ENCODE results near the gene MSTO1. TPM values are rescaled to one million over a fixed set of nuclear protein-coding genes. Genes with fewer than 3 reads are reported as not detected.
"Not testable (repeated sequence)": the region's sequence is repeated elsewhere in the genome, so short reads cannot be mapped to it uniquely, and the experiment has no call there.

The MSTO1 gene
- total and polyA plus RNA-seq, 2 experiments from 2014 or later: 16.0 to 40.6 TPM

DNA sequence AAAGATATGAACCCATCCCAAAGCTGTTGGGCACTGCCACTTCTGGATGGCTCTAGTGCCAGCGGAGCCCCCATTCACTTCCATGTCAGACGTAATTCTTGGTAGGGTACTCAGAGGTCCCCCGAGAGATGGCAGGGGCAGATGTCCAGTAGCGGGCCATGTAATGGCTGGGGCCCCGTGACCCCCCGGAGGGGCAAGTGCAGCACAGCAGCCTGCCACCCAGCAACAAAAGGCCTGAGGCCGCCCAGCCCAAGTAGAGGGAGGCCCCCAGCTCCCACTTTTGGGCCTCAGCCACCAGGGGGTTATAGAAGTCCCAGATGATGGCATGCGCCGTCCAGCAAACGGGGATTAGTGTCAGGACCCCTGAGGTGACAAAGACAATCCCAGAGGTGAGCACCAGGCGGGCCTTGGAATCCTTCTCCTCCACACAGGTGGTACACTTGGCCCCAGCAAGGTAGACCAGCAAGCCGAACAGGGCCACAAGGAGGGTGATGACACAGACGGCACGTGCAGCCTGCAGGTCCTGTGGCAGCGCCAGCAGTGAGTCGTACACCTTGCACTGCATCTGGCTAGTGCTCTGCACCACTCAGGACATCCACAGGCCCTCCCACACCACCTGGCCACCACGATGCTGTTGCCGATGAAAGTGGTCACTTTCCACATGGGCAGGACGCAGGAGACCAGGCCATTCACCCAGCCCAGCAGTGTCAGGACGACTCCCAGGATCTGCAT lies 19.3 kb upstream of the MSTO1 start:
- H2AFZ ChIP-seq; H3K4me2 ChIP-seq (ENCODE audit: unreplicated experiment); H3K27me3 ChIP-seq (replicated peaks; ENCODE audit: insufficient read depth); H4K20me1 ChIP-seq (ENCODE audit: insufficient read depth); H3K27ac ChIP-seq; H3K4me3 ChIP-seq; H3K9me2 ChIP-seq (ENCODE audit: insufficient read depth); H3F3A ChIP-seq (ENCODE audit: insufficient read depth); H3K9ac ChIP-seq; in situ Hi-C loops (cut with MboI); DNase-seq; H3K79me2 ChIP-seq (ENCODE audit: insufficient read depth); H3K36me3 ChIP-seq (ENCODE audit: low read depth); H3K4me1 ChIP-seq (ENCODE audit: insufficient read depth); H3K9me3 ChIP-seq (ENCODE audit: low read depth): not testable (repeated sequence)
- WGBS, 2 experiments (ENCODE audit: low coverage in 1 of 2, low lambda C conversion rate in 2 of 2, missing lambda C conversion rate in 2 of 2): 91% methylated on average over 20 of the region's 20 CpGs

DNA sequence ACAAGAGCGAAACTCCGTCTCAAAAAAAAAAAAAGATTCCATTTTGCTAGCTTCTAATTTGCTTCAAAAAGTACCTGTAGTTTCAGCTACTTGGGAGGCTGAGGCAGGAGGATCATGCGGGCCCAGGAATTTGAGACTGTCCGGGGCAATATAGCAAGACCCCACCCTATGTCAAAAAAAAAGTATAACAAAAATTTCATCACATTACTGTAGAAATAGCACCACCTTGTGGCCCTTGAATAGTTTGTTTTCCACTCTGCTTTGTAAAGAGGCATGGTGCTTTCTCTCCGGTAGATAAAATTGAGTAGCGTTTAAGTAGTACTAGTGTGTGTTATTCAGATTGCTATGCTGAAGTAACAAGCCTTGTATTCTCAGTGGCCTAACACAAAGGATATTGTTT lies 18.2 kb upstream of the MSTO1 start:
- no peaks in the 10 kb centered on the region for H3K9me2 ChIP-seq (ENCODE audit: insufficient read depth)
- no peak overlapping the region for H3K27ac ChIP-seq
- H3K9me3 ChIP-seq (ENCODE audit: low read depth): no peaks in the 10 kb centered on the region
- no peak overlapping the region for H3K4me3 ChIP-seq
- WGBS, 2 experiments (ENCODE audit: low coverage in 1 of 2, low lambda C conversion rate in 2 of 2, missing lambda C conversion rate in 2 of 2): 27 to 37% methylated on average over 5 to 6 of the region's 6 CpGs
- peak; percentile 79 for DNase-seq
- no peak for TF ChIP-seq EZH2phosphoT487 (IDR thresholded peaks at IDR 0.05; ENCODE audit: insufficient read depth, low read depth)
- no peaks in the 10 kb centered on the region for H3K79me2 ChIP-seq (ENCODE audit: insufficient read depth)
- no peak overlapping the region for H3K4me2 ChIP-seq (ENCODE audit: unreplicated experiment)
- no peaks in the 10 kb centered on the region for H3K4me1 ChIP-seq (ENCODE audit: insufficient read depth)
- H4K20me1 ChIP-seq (ENCODE audit: insufficient read depth): no peaks in the 10 kb centered on the region
- no peak overlapping the region for H3K9ac ChIP-seq
- in situ Hi-C loops (cut with MboI): no loop called here
- H3K36me3 ChIP-seq (ENCODE audit: low read depth): no peaks in the 10 kb centered on the region
- no peaks in the 10 kb centered on the region for H3K27me3 ChIP-seq (replicated peaks; ENCODE audit: insufficient read depth)
- H3F3A ChIP-seq (ENCODE audit: insufficient read depth): no peaks in the 10 kb centered on the region
- H2AFZ ChIP-seq: peak overlapping the region; percentile 32; the same call in 1 of the 2 replicates

DNA sequence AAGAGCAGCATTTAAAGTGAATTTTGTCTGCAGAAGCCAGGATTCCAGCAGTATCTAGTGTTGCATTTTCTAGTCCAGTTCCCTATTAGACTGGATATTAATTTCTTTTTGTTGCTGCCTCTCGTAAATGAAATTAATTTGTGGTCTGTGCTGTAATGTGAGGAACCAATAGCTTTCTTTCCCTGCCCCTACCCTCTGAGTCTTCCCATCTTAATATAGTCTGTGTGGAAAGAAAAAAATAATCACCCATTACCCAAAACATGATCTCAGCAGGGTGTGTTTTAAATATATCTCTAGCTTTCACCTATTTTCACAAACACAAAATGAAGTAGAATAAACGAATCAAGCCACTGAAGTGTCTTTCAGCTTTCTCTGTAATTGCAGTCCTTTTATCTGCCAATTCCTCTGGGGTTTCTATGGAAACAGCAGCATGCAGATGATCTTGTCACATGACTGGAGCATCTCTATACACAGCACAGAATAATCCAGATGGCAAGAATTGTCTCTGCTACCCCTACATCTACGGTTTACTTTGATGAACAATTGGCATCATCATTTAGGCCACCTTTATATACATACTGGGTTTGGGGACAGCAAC lies 14.0 kb upstream of the MSTO1 start:
- H3K36me3 ChIP-seq (ENCODE audit: low read depth); DNase-seq; in situ Hi-C loops (cut with MboI); H3K4me2 ChIP-seq (ENCODE audit: unreplicated experiment); H3K9ac ChIP-seq; H3K4me3 ChIP-seq; H2AFZ ChIP-seq; H3K9me2 ChIP-seq (ENCODE audit: insufficient read depth); H3K79me2 ChIP-seq (ENCODE audit: insufficient read depth); H3K27ac ChIP-seq; H4K20me1 ChIP-seq (ENCODE audit: insufficient read depth); H3K27me3 ChIP-seq (replicated peaks; ENCODE audit: insufficient read depth); H3K9me3 ChIP-seq (ENCODE audit: low read depth); H3K4me1 ChIP-seq (ENCODE audit: insufficient read depth): not testable (repeated sequence)
- peaks cover 11% of the 10 kb centered on the region; the same call in 1 of the 2 replicates for H3F3A ChIP-seq (ENCODE audit: insufficient read depth)
- 56 to 62% methylated on average over 3 of the region's 3 CpGs for WGBS, 2 experiments (ENCODE audit: low coverage in 1 of 2, low lambda C conversion rate in 2 of 2, missing lambda C conversion rate in 2 of 2)

DNA sequence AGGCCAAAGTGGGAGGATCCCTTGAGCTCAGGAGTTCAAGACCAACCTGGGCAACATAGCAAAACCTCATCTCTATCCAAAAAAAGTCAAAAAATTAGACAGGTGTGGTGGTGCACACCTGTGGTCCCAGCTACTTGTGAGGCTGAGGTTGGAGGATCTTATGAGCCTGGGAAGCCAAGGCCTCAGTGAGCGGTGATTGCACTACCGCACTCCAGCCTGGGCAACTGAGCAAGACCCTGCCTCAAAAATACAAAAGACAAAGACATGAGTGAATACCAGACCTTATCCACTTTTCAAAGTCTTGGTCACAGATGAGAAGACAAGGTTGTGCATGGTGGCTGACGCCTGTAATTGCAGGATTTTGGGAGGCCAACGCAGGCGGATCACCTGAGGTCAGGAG lies 13.2 kb upstream of the MSTO1 start:
- H3K79me2 ChIP-seq (ENCODE audit: insufficient read depth): no peaks in the 10 kb centered on the region
- no peak overlapping the region for H3K27ac ChIP-seq
- H3K9me3 ChIP-seq (ENCODE audit: low read depth): no peaks in the 10 kb centered on the region
- H3K9me2 ChIP-seq (ENCODE audit: insufficient read depth): no peaks in the 10 kb centered on the region
- H2AFZ ChIP-seq: no peak overlapping the region
- H3K4me2 ChIP-seq (ENCODE audit: unreplicated experiment): no peak overlapping the region
- no peak for TF ChIP-seq EZH2 (IDR thresholded peaks at IDR 0.05; ENCODE audit: insufficient read depth, poor library complexity, severe bottlenecking)
- TF ChIP-seq EZH2phosphoT487 (IDR thresholded peaks at IDR 0.05; ENCODE audit: insufficient read depth, low read depth): no peak
- H3K9ac ChIP-seq: no peak overlapping the region
- peaks cover 6% of the 10 kb centered on the region for H3K4me1 ChIP-seq (ENCODE audit: insufficient read depth)
- H3K27me3 ChIP-seq (replicated peaks; ENCODE audit: insufficient read depth): no peaks in the 10 kb centered on the region
- H3K4me3 ChIP-seq: no peak overlapping the region
- in situ Hi-C loops (cut with MboI): no loop called here
- no peak for DNase-seq
- peaks cover 11% of the 10 kb centered on the region; the same call in 1 of the 2 replicates for H3F3A ChIP-seq (ENCODE audit: insufficient read depth)
- H3K36me3 ChIP-seq (ENCODE audit: low read depth): no peaks in the 10 kb centered on the region
- H4K20me1 ChIP-seq (ENCODE audit: insufficient read depth): no peaks in the 10 kb centered on the region
- WGBS, 2 experiments (ENCODE audit: low coverage in 1 of 2, low lambda C conversion rate in 2 of 2, missing lambda C conversion rate in 2 of 2): 98 to 99% methylated on average over 5 of the region's 5 CpGs
